HepG2 (cell line): ENCODE results near the gene SLC4A11. TPM values are rescaled to one million over a fixed set of nuclear protein-coding genes. Genes with fewer than 3 reads are reported as not detected.

Source experiments
- CEBPB ChIP-seq: IDR thresholded peaks from 2 replicates; pipeline ENCODE4 v1.6.1; 2011; ENCODE audit warnings: low read depth, low read length, improper control_type of control experiment, borderline replicate concordance
- ZBTB40 ChIP-seq, 2 experiments: fragments of 450-650 bp in 1 of 2; sonication (generic) in 1 of 2; formaldehyde crosslinking in 1 of 2; IDR thresholded peaks; 2 replicates each; pipeline versions ENCODE4 v1.6.1 to v1.8.0; 2016 to 2022; ENCODE audit warnings: antibody characterized with exemption in 1 of 2, mild to moderate bottlenecking in 1 of 2, missing genetic modification reagents in 1 of 2
- ZNF75D ChIP-seq: sonication (generic); formaldehyde crosslinking; IDR thresholded peaks from 2 replicates; pipeline ENCODE4 v1.8.1; 2023; ENCODE audit warnings: missing genetic modification reagents, mild to moderate bottlenecking, borderline replicate concordance
- polyA plus RNA-seq, 8 experiments: library from polyadenylated mRNA; depleted of rRNA in 3 of 8; stranded (reverse) in 7 of 8; unstranded in 1 of 8; fragments of >200 nt; fragmentation: Illumina TruSeq in 4 of 8; extraction: Trizol in 4 of 8; gene quantifications; 2 replicates each; pipeline versions ENCODE4 v1.2.1 to v1.2.3, GENCODE V29; 2011 to 2016; ENCODE audit warnings: low read depth in 4 of 8, missing spikeins in 1 of 8, mixed read lengths in 1 of 8; ENCODE audit not compliant: insufficient read depth in 1 of 8
- total RNA-seq, 5 experiments: library from RNA; depleted of rRNA; stranded (reverse); fragments of >200 nt; fragmentation: Illumina TruSeq; extraction: Trizol; gene quantifications; 2 replicates each; pipeline ENCODE4 v1.2.3, GENCODE V29; 2016; ENCODE audit warnings: low read depth in 1 of 5

Gene SLC4A11
- total and polyA plus RNA-seq, 2 of the 13 experiments (the other 11 are each of a cell fraction or from before 2014, with no cell fraction given), result 3.9 to 27.0 TPM

DNA sequence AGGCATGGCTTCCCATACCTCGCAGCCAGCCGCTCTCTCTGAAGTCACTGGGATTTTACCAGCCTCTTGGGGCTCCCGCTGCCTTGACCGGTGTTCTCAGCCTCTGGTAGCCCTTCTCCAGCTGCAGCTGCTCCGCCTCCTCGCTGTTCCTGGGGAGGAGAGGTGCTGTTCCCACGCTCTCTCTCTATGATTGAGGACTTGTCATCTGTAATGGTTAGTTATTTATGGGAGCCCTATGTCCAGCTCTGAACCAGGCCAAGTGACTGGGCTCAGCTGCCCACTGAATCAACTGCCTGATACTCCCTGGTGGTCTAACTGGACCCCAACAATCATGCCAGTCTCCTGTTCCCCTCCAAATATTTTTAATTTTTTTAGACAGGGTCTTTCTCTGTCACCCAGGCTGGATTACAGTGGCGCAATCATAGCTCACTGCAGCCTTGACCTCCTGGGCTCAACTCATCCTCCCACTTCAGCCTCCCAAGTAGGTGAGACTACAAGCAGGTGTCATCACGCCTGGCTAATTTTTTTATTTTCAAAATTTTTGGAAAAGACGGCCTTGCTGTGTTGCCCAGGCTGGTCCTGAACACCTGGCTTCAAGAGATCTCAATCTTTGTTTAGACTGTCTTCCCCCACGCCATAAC, 4.8 kb upstream of the SLC4A11 start (continued):
- TF ChIP-seq ZBTB40 (IDR thresholded peaks at IDR 0.05), result no peak
- 0 out of 2 replicates have a peak, but pooled peaks have one; percentile 27 for TF ChIP-seq ZBTB40 (CRISPR knock-in tag; IDR thresholded peaks at IDR 0.05)
- TF ChIP-seq ZNF75D (CRISPR knock-in tag), result no peak
- peak; percentile 51; the same call in 1 of the 2 replicates for TF ChIP-seq CEBPB
